GM23338 (cell line): ENCODE data around the gene FGF3. TPM values are rescaled to one million over a fixed set of nuclear protein-coding genes. Genes with fewer than 3 reads are reported as not detected.

Experiments used
- ATAC-seq: fragments of 200-7000 bp; cut with Tn5 transposase; 3 replicates; pipeline ENCODE4 v1.9.1; 2020
- DNase-seq: peaks from one replicate; pipeline ENCODE4 v3.0.0-alpha.2; 2015; ENCODE audit warnings: low spot score
- H2AFZ ChIP-seq: fragments of 200-600 bp; sonication (generic); 2 replicates; pipeline ENCODE4 v1.8.0; 2016; ENCODE audit warnings: antibody characterized with exemption, mild to moderate bottlenecking, moderate library complexity
- H3F3A ChIP-seq: fragments of 200-600 bp; sonication (generic); replicated peaks from 2 replicates; pipeline ENCODE4 v1.8.0; 2017; ENCODE audit warnings: antibody characterized with exemption, mixed run types, low read depth
- H3K27ac ChIP-seq: fragments of 200-600 bp; sonication (generic); 2 replicates; pipeline ENCODE4 v1.6.1; 2016; ENCODE audit warnings: low read depth
- H3K27me3 ChIP-seq: fragments of 200-600 bp; sonication (generic); 2 replicates; pipeline ENCODE4 v1.8.0; 2016; ENCODE audit warnings: mild to moderate bottlenecking, mixed run types, moderate library complexity; ENCODE audit not compliant: insufficient read depth
- H3K36me3 ChIP-seq: fragments of 200-600 bp; sonication (generic); 2 replicates; pipeline ENCODE4 v1.8.0; 2016; ENCODE audit warnings: mild to moderate bottlenecking; ENCODE audit not compliant: insufficient read depth
- H3K4me1 ChIP-seq: fragments of 200-600 bp; sonication (generic); 2 replicates; pipeline ENCODE4 v1.8.0; 2016; ENCODE audit warnings: mild to moderate bottlenecking, moderate library complexity; ENCODE audit not compliant: insufficient read depth
- H3K4me2 ChIP-seq: fragments of 200-600 bp; sonication (generic); 2 replicates; pipeline ENCODE4 v1.7.1; 2017; ENCODE audit warnings: mixed run types
- H3K4me3 ChIP-seq: fragments of 200-600 bp; sonication (generic); 2 replicates; pipeline ENCODE4 v1.6.1; 2016; ENCODE audit warnings: mixed run types
- H3K79me2 ChIP-seq: fragments of 200-600 bp; sonication (generic); replicated peaks from 2 replicates; pipeline ENCODE4 v1.8.0; 2017; ENCODE audit warnings: mild to moderate bottlenecking; ENCODE audit not compliant: insufficient read depth
- H3K9me2 ChIP-seq: fragments of 200-600 bp; sonication (generic); 2 replicates; pipeline ENCODE4 v1.8.0; 2017; ENCODE audit not compliant: insufficient read depth
- H4K20me1 ChIP-seq: fragments of 200-600 bp; sonication (generic); replicated peaks from 2 replicates; pipeline ENCODE4 v1.8.0; 2017; ENCODE audit warnings: mild to moderate bottlenecking; ENCODE audit not compliant: insufficient read depth
- H3K27ac Mint-ChIP-seq: 2 replicates; pipeline ENCODE4 v1.8.0; 2020; ENCODE audit warnings: inconsistent platforms, mild to moderate bottlenecking, moderate library complexity, mixed read lengths
- H3K27me3 Mint-ChIP-seq: 3 replicates; pipeline ENCODE4 v1.8.0; 2022; ENCODE audit warnings: low read depth, mild to moderate bottlenecking, moderate library complexity, mixed read lengths, inconsistent platforms; ENCODE audit not compliant: insufficient read depth, poor library complexity
- H3K36me3 Mint-ChIP-seq: 3 replicates; pipeline ENCODE4 v1.8.0; 2021; ENCODE audit warnings: low read depth, mild to moderate bottlenecking, inconsistent platforms, moderate library complexity, mixed read lengths
- H3K4me1 Mint-ChIP-seq: 3 replicates; pipeline ENCODE4 v1.8.0; 2020; ENCODE audit warnings: mild to moderate bottlenecking, inconsistent platforms, mixed read lengths
- H3K4me3 Mint-ChIP-seq: 3 replicates; pipeline ENCODE4 v1.8.0; 2021; ENCODE audit warnings: moderate library complexity, mild to moderate bottlenecking, inconsistent platforms, mixed read lengths
- H3K9me3 Mint-ChIP-seq: 3 replicates; pipeline ENCODE4 v1.8.0; 2020; ENCODE audit warnings: moderate library complexity, mild to moderate bottlenecking, inconsistent platforms, mixed read lengths
- CREB1 ChIP-seq: fragments of 250-450 bp; sonication (Bioruptor Pico); IDR thresholded peaks from 2 replicates; pipeline ENCODE4 v1.5.0; 2020; ENCODE audit warnings: low read depth, mild to moderate bottlenecking, moderate library complexity
- CTCF ChIP-seq, 2 experiments: fragments of 200-600 bp in 1 of 2; sonication (generic) in 1 of 2; conservative IDR thresholded peaks; 2 replicates each; pipeline versions ENCODE4 v1.5.1 to v1.6.1; 2016 to 2017; ENCODE audit warnings: antibody characterized with exemption in 2 of 2, low read depth in 2 of 2, mild to moderate bottlenecking in 2 of 2, moderate library complexity in 1 of 2
- EZH2 ChIP-seq: fragments of 200-600 bp; sonication (generic); IDR thresholded peaks from one replicate; pipeline ENCODE4 v1.8.0; 2017; ENCODE audit warnings: antibody characterized with exemption, mild to moderate bottlenecking, low read depth; ENCODE audit not compliant: unreplicated experiment
- EZH2phosphoT487 ChIP-seq: fragments of 200-600 bp; sonication (generic); IDR thresholded peaks from one replicate; pipeline ENCODE4 v1.8.1; 2018; ENCODE audit warnings: antibody characterized with exemption; ENCODE audit not compliant: unreplicated experiment
- JUNB ChIP-seq: IDR thresholded peaks from one replicate; pipeline ENCODE4 v1.6.1; 2016; ENCODE audit warnings: antibody characterized with exemption; ENCODE audit not compliant: unreplicated experiment
- NANOG ChIP-seq: IDR thresholded peaks from 2 replicates; pipeline ENCODE4 v1.6.1; 2016; ENCODE audit warnings: antibody characterized with exemption, borderline replicate concordance
- REST ChIP-seq: IDR thresholded peaks from one replicate; pipeline ENCODE4 v1.6.1; 2018; ENCODE audit warnings: antibody characterized with exemption; ENCODE audit not compliant: unreplicated experiment
- STAT1 ChIP-seq: IDR thresholded peaks from one replicate; pipeline ENCODE4 v1.6.1; 2016; ENCODE audit warnings: antibody characterized with exemption; ENCODE audit not compliant: unreplicated experiment
- ZNF114 ChIP-seq: fragments of 250-450 bp; sonication (Bioruptor Pico); IDR thresholded peaks from 2 replicates; pipeline ENCODE4 v1.5.0; 2020; ENCODE audit warnings: mild to moderate bottlenecking, moderate library complexity
- polyA plus RNA-seq: library from polyadenylated mRNA; unstranded; fragments of >200 nt; fragmentation: Nextera tagmentation; extraction: Ambion mirVana; gene quantifications from 2 replicates; pipeline ENCODE4 v1.2.1, GENCODE V29; 2016
- total RNA-seq: library from RNA; depleted of rRNA; stranded (reverse); fragments of >200 nt; shearing (Covaris generic); gene quantifications from 2 replicates; pipeline ENCODE4 v1.2.3, GENCODE V29; 2014
- TF ChIP-seq, protein P1 (sequence below): fragments of 250-450 bp; sonication (Bioruptor Pico); IDR thresholded peaks from 2 replicates; pipeline ENCODE4 v1.5.0; 2020; ENCODE audit warnings: mild to moderate bottlenecking, moderate library complexity
- TF ChIP-seq, protein P2 (sequence below): IDR thresholded peaks from 2 replicates; pipeline ENCODE4 v1.6.1; 2016; ENCODE audit warnings: antibody characterized with exemption

The FGF3 gene
- total and polyA plus RNA-seq, 2 experiments from 2014 or later = 1.2 TPM; not detected in 1

GRCh38 chr11:69819541-69820070, 390 bp upstream of the FGF3 start:
- peak overlapping the region; percentile 82 for H3K4me2 ChIP-seq

More at GRCh38 chr11:69819541-69820070, 390 bp upstream of the FGF3 start:
- Histone ChIP-seq H2AFZ (0 out of 2 replicates have a peak overlapping the region, but pooled peaks have one; percentile 23), H3K4me3 (peak overlapping the region; percentile 51), H3K27ac (no peak overlapping the region), H3K79me2 (no peaks in the 10 kb centered on the region), H3F3A (no peaks in the 10 kb centered on the region), H3K36me3 (no peaks in the 10 kb centered on the region), H3K9me2 (no peaks in the 10 kb centered on the region), H4K20me1 (no peaks in the 10 kb centered on the region), H3K4me1 (peaks cover 8% of the 10 kb centered on the region; the same call in 1 of the 2 replicates), H3K27me3 (peaks cover 77% of the 10 kb centered on the region)
- peak; percentile 56 for DNase-seq
- peaks cover 4% of the 10 kb centered on the region for H3K4me1 Mint-ChIP-seq
- H3K27ac Mint-ChIP-seq = no peak overlapping the region
- H3K9me3 Mint-ChIP-seq = no peaks in the 10 kb centered on the region; the same call in 2 of the 3 replicates
- H3K27me3 Mint-ChIP-seq = peaks cover 73% of the 10 kb centered on the region
- peak overlapping the region; percentile 56 for H3K4me3 Mint-ChIP-seq
- no peaks in the 10 kb centered on the region; the same call in 2 of the 3 replicates for H3K36me3 Mint-ChIP-seq
- peak; percentile 12 for ATAC-seq
- TF ChIP-seq CREB1 (CRISPR knock-in tag) (no peak), STAT1 (no peak), ZNF114 (CRISPR knock-in tag) (no peak), CTCF (conservative IDR thresholded peaks at IDR 0.05; ENCODE audit: low read depth in 2 of 2) (no peak), EZH2 (peak; percentile 92), JUNB (no peak), NANOG (no peak), REST (no peak), EZH2phosphoT487 (peak; percentile 91)
- TF ChIP-seq, protein P1, sequence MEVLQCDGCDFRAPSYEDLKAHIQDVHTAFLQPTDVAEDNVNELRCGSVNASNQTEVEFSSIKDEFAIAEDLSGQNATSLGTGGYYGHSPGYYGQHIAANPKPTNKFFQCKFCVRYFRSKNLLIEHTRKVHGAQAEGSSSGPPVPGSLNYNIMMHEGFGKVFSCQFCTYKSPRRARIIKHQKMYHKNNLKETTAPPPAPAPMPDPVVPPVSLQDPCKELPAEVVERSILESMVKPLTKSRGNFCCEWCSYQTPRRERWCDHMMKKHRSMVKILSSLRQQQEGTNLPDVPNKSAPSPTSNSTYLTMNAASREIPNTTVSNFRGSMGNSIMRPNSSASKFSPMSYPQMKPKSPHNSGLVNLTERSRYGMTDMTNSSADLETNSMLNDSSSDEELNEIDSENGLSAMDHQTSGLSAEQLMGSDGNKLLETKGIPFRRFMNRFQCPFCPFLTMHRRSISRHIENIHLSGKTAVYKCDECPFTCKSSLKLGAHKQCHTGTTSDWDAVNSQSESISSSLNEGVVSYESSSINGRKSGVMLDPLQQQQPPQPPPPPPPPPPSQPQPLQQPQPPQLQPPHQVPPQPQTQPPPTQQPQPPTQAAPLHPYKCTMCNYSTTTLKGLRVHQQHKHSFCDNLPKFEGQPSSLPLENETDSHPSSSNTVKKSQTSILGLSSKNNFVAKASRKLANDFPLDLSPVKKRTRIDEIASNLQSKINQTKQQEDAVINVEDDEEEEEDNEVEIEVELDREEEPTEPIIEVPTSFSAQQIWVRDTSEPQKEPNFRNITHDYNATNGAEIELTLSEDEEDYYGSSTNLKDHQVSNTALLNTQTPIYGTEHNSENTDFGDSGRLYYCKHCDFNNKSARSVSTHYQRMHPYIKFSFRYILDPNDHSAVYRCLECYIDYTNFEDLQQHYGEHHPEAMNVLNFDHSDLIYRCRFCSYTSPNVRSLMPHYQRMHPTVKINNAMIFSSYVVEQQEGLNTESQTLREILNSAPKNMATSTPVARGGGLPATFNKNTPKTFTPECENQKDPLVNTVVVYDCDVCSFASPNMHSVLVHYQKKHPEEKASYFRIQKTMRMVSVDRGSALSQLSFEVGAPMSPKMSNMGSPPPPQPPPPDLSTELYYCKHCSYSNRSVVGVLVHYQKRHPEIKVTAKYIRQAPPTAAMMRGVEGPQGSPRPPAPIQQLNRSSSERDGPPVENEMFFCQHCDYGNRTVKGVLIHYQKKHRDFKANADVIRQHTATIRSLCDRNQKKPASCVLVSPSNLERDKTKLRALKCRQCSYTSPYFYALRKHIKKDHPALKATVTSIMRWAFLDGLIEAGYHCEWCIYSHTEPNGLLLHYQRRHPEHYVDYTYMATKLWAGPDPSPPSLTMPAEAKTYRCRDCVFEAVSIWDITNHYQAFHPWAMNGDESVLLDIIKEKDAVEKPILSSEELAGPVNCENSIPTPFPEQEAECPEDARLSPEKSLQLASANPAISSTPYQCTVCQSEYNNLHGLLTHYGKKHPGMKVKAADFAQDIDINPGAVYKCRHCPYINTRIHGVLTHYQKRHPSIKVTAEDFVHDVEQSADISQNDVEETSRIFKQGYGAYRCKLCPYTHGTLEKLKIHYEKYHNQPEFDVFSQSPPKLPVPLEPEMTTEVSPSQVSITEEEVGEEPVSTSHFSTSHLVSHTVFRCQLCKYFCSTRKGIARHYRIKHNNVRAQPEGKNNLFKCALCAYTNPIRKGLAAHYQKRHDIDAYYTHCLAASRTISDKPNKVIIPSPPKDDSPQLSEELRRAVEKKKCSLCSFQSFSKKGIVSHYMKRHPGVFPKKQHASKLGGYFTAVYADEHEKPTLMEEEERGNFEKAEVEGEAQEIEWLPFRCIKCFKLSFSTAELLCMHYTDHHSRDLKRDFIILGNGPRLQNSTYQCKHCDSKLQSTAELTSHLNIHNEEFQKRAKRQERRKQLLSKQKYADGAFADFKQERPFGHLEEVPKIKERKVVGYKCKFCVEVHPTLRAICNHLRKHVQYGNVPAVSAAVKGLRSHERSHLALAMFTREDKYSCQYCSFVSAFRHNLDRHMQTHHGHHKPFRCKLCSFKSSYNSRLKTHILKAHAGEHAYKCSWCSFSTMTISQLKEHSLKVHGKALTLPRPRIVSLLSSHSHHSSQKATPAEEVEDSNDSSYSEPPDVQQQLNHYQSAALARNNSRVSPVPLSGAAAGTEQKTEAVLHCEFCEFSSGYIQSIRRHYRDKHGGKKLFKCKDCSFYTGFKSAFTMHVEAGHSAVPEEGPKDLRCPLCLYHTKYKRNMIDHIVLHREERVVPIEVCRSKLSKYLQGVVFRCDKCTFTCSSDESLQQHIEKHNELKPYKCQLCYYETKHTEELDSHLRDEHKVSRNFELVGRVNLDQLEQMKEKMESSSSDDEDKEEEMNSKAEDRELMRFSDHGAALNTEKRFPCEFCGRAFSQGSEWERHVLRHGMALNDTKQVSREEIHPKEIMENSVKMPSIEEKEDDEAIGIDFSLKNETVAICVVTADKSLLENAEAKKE (CRISPR knock-in tag) = no peak
- TF ChIP-seq, protein P2, sequence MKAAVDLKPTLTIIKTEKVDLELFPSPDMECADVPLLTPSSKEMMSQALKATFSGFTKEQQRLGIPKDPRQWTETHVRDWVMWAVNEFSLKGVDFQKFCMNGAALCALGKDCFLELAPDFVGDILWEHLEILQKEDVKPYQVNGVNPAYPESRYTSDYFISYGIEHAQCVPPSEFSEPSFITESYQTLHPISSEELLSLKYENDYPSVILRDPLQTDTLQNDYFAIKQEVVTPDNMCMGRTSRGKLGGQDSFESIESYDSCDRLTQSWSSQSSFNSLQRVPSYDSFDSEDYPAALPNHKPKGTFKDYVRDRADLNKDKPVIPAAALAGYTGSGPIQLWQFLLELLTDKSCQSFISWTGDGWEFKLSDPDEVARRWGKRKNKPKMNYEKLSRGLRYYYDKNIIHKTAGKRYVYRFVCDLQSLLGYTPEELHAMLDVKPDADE = no peak
